ACC112 (cell line): Measurements from ENCODE around the gene MYO1D.
"Not testable (repeated sequence)": the region's sequence is repeated elsewhere in the genome, so short reads cannot be mapped to it uniquely, and the experiment has no call there.

Experiments
- H2AFZ ChIP-seq: fragments of 200-600 bp; sonication (generic); one replicate; pipeline ENCODE4 v1.6.0; 2017; ENCODE audit warnings: antibody characterized with exemption, low read length; ENCODE audit not compliant: unreplicated experiment
- H3K27ac ChIP-seq: fragments of 200-600 bp; sonication (generic); 2 replicates; pipeline ENCODE4 v1.5.1; 2014; ENCODE audit warnings: low read depth, mild to moderate bottlenecking, antibody characterized with exemption, low read length, moderate library complexity
- H3K27me3 ChIP-seq: fragments of 200-600 bp; sonication (generic); 2 replicates; pipeline ENCODE4 v1.6.1; 2014; ENCODE audit warnings: mild to moderate bottlenecking, antibody characterized with exemption, low read length, moderate library complexity, mixed read lengths; ENCODE audit not compliant: insufficient read depth
- H3K36me3 ChIP-seq: fragments of 200-600 bp; sonication (generic); 2 replicates; pipeline ENCODE4 v1.6.1; 2016; ENCODE audit warnings: mild to moderate bottlenecking, antibody characterized with exemption, low read length, moderate library complexity, mixed read lengths; ENCODE audit not compliant: insufficient read depth
- H3K4me1 ChIP-seq: fragments of 200-600 bp; sonication (generic); one replicate; pipeline ENCODE4 v1.6.1; 2016; ENCODE audit warnings: low read length, mixed read lengths; ENCODE audit not compliant: insufficient read depth, unreplicated experiment, control insufficient read depth
- H3K4me3 ChIP-seq: fragments of 200-600 bp; sonication (generic); 2 replicates; pipeline ENCODE4 v1.5.1; 2014; ENCODE audit warnings: mild to moderate bottlenecking, low read depth, low read length
- H3K79me2 ChIP-seq: fragments of 200-600 bp; sonication (generic); one replicate; pipeline ENCODE4 v1.6.0; 2016; ENCODE audit warnings: low read length; ENCODE audit not compliant: control insufficient read depth, unreplicated experiment, insufficient read depth

Gene MYO1D

GRCh38 chr17:32651084-32651483 is 225.8 kb downstream of the MYO1D start:
- H3K27ac ChIP-seq, result no peak overlapping the region
- H3K79me2 ChIP-seq, result no peaks in the 10 kb centered on the region
- no peak overlapping the region for H3K4me3 ChIP-seq
- no peaks in the 10 kb centered on the region for H3K27me3 ChIP-seq
- H3K36me3 ChIP-seq, result peaks cover 10% of the 10 kb centered on the region
- H2AFZ ChIP-seq, result no peak overlapping the region
- no peaks in the 10 kb centered on the region for H3K4me1 ChIP-seq

GRCh38 chr17:32648450-32648849 is 228.5 kb downstream of the MYO1D start:
- no peak overlapping the region for H3K4me3 ChIP-seq
- H3K27me3 ChIP-seq, result no peaks in the 10 kb centered on the region
- H2AFZ ChIP-seq, result no peak overlapping the region
- H3K79me2 ChIP-seq, result no peaks in the 10 kb centered on the region
- H3K27ac ChIP-seq, result no peak overlapping the region
- no peaks in the 10 kb centered on the region for H3K4me1 ChIP-seq
- peaks cover 10% of the 10 kb centered on the region for H3K36me3 ChIP-seq

DNA sequence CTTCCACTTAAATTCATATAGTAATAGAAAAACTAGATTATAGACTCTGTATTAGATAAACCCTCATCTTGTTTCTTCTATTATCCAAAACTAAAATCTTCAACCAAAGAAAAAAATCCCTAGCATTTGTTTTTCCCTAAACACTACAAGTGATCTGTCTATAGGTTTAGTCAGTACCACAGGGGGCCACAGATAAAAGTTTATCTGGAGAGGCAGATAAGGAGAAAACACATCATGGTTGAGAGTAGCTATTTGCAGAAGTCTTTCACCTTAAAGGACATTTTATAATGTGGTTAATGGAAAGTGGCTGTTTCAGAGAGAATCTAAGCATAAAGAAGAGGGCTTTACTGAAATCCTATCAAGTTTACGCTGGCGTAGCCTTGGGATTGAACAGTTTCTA is 230.0 kb downstream of the MYO1D start:
- Histone ChIP-seq H2AFZ (no peak overlapping the region), H3K4me3 (no peak overlapping the region), H3K36me3 (peaks cover 10% of the 10 kb centered on the region), H3K4me1 (no peaks in the 10 kb centered on the region), H3K27me3 (no peaks in the 10 kb centered on the region), H3K79me2 (no peaks in the 10 kb centered on the region), H3K27ac (no peak overlapping the region)

DNA sequence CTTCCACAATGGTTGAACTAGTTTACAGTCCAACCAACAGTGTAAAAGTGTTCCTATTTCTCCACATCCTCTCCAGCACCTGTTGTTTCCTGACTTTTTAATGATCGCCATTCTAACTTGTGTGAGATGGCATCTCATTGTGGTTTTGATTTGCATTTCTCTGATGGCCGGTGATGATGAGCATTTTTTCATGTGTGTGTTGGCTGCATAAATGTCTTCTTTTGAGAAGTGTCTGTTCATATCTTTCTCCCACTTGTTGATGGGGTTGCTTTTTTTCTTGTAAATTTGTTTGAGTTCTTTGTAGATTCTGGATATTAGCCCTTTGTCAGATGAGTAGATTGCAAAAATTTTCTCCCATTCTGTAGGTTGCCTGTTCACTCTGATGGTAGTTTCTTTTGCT is 235.4 kb downstream of the MYO1D start:
- not testable (repeated sequence) for H3K27me3 ChIP-seq, H2AFZ ChIP-seq, H3K27ac ChIP-seq, H3K4me3 ChIP-seq, H3K36me3 ChIP-seq, H3K4me1 ChIP-seq, H3K79me2 ChIP-seq

- H3K27ac ChIP-seq, result no peak overlapping the region
- no peaks in the 10 kb centered on the region for H3K79me2 ChIP-seq
- H2AFZ ChIP-seq, result no peak overlapping the region
- no peaks in the 10 kb centered on the region for H3K27me3 ChIP-seq
- no peaks in the 10 kb centered on the region for H3K36me3 ChIP-seq
- no peaks in the 10 kb centered on the region for H3K4me1 ChIP-seq
- H3K4me3 ChIP-seq, result no peak overlapping the region
These were observed 240.2 kb downstream of the MYO1D start for GRCh38 chr17:32636598-32637218.

GRCh38 chr17:32634167-32634566 is 242.8 kb downstream of the MYO1D start:
- Histone ChIP-seq H3K27ac (no peak overlapping the region), H3K79me2 (no peaks in the 10 kb centered on the region), H3K4me3 (no peak overlapping the region), H2AFZ (no peak overlapping the region), H3K27me3 (no peaks in the 10 kb centered on the region), H3K4me1 (no peaks in the 10 kb centered on the region), H3K36me3 (no peaks in the 10 kb centered on the region)

- Histone ChIP-seq H3K79me2 (no peaks in the 10 kb centered on the region), H3K36me3 (no peaks in the 10 kb centered on the region), H2AFZ (no peak overlapping the region), H3K4me3 (no peak overlapping the region), H3K27me3 (no peaks in the 10 kb centered on the region), H3K4me1 (peaks cover 4% of the 10 kb centered on the region), H3K27ac (no peak overlapping the region)
These were observed 245.4 kb downstream of the MYO1D start for GRCh38 chr17:32631341-32632096.

- Histone ChIP-seq H3K27ac (no peak overlapping the region), H3K36me3 (no peaks in the 10 kb centered on the region), H2AFZ (no peak overlapping the region), H3K4me3 (no peak overlapping the region), H3K79me2 (no peaks in the 10 kb centered on the region), H3K27me3 (no peaks in the 10 kb centered on the region), H3K4me1 (peaks cover 4% of the 10 kb centered on the region)
These were observed 247.2 kb downstream of the MYO1D start for GRCh38 chr17:32629563-32630190.

- no peaks in the 10 kb centered on the region for H3K79me2 ChIP-seq
- H2AFZ ChIP-seq, result no peak overlapping the region
These were observed 248.5 kb downstream of the MYO1D start for GRCh38 chr17:32628271-32629044.

DNA sequence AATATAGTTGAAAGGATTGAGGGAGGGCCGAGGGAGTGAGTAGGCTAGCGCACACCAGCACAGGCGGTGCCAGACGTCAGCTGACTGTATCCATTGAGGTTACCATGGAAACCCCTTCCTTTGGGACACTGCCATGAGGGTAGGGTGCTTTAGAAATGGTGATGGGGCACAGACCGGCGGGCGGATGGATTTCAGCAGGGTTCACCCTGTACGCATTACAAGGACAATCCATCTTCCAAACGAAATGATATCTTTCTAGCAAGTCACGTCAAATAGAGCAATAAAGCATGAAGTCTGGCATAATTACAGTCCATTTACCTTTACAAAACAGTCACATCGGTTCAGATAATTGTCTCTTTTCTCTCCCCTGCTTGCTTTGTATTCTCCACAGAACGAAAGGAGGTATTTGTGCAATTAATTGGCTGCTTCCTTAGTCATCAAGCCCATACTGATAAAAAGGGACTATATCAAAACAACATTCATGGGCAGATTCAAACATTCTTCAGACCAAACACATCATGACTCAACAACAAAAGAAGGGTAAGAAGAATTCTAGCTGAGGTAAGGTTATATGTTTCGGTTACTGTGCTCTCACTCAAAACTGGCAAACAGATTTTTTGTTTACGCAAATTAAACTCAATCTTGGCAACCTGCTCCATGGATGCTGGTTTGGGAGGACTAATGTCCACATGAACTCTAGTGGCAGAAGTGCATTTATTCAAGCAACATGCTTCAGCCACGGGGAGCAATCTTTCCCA is 249.5 kb downstream of the MYO1D start:
- H3K79me2 ChIP-seq, result no peaks in the 10 kb centered on the region
- H3K4me3 ChIP-seq, result no peak overlapping the region
- no peak overlapping the region for H2AFZ ChIP-seq
- H3K4me1 ChIP-seq, result peaks cover 4% of the 10 kb centered on the region
- no peaks in the 10 kb centered on the region for H3K36me3 ChIP-seq
- H3K27me3 ChIP-seq, result no peaks in the 10 kb centered on the region
- no peak overlapping the region for H3K27ac ChIP-seq

More at GRCh38 chr17:32628271-32629044, 248.5 kb downstream of the MYO1D start:
- no peaks in the 10 kb centered on the region for H3K36me3 ChIP-seq
- no peak overlapping the region for H3K4me3 ChIP-seq
- no peak overlapping the region for H3K27ac ChIP-seq
- peaks cover 4% of the 10 kb centered on the region for H3K4me1 ChIP-seq
- H3K27me3 ChIP-seq, result no peaks in the 10 kb centered on the region
